K562 (cell line): ENCODE data around the gene EYA3. TPM values are rescaled to one million over a fixed set of nuclear protein-coding genes. Genes with fewer than 3 reads are reported as not detected.

Experiments
- CEBPB ChIP-seq: fragments of 450-650 bp; IDR thresholded peaks from 2 replicates; pipeline ENCODE4 v1.6.1; 2016; ENCODE audit warnings: missing genetic modification characterization, missing compliant biosample characterization
- CREBBP ChIP-seq: IDR thresholded peaks from one replicate; pipeline ENCODE4 v1.6.1; 2012; ENCODE audit warnings: low read depth, mild to moderate bottlenecking, control low read depth, inconsistent platforms, low read length
- E2F1 ChIP-seq: sonication (generic); formaldehyde crosslinking; IDR thresholded peaks from 2 replicates; pipeline ENCODE4 v1.8.1; 2023; ENCODE audit warnings: mild to moderate bottlenecking, missing genetic modification reagents, moderate library complexity
- EWSR1 ChIP-seq: fragments of 450-650 bp; IDR thresholded peaks from 2 replicates; pipeline ENCODE4 v1.6.1; 2018; ENCODE audit warnings: borderline replicate concordance, mild to moderate bottlenecking, low read depth, moderate library complexity; ENCODE audit not compliant: partially characterized antibody
- FOXA1 ChIP-seq: fragments of 450-650 bp; IDR thresholded peaks from 2 replicates; pipeline ENCODE4 v1.6.1; 2016; ENCODE audit warnings: mild to moderate bottlenecking, borderline replicate concordance
- FOXK2 ChIP-seq, 2 experiments: fragments of 450-650 bp; IDR thresholded peaks in 1 of 2; conservative IDR thresholded peaks in 1 of 2; 2 replicates each; pipeline ENCODE4 v1.6.1; 2016; ENCODE audit warnings: low read depth in 2 of 2, mild to moderate bottlenecking in 1 of 2
- ILF3 ChIP-seq: fragments of 450-650 bp; IDR thresholded peaks from 2 replicates; pipeline ENCODE4 v1.6.1; 2018; ENCODE audit warnings: antibody characterized with exemption, mild to moderate bottlenecking, moderate library complexity, borderline replicate concordance
- KAT8 ChIP-seq: fragments of 450-650 bp; IDR thresholded peaks from 2 replicates; pipeline ENCODE4 v1.6.1; 2016; ENCODE audit warnings: low read depth, mild to moderate bottlenecking
- KLF16 ChIP-seq: IDR thresholded peaks from 2 replicates; pipeline ENCODE4 v1.6.1; 2016; ENCODE audit warnings: antibody characterized with exemption
- KLF6 ChIP-seq: fragments of 250-450 bp; sonication (Bioruptor Pico); IDR thresholded peaks from 2 replicates; pipeline ENCODE4 v1.4.0; 2020; ENCODE audit warnings: mild to moderate bottlenecking, moderate library complexity, borderline replicate concordance
- MIER1 ChIP-seq: fragments of 450-650 bp; IDR thresholded peaks from 2 replicates; pipeline ENCODE4 v1.6.1; 2016; ENCODE audit warnings: antibody characterized with exemption, mild to moderate bottlenecking, low read depth
- MTA2 ChIP-seq: fragments of 450-650 bp; IDR thresholded peaks from 2 replicates; pipeline ENCODE4 v1.6.1; 2016; ENCODE audit warnings: low read depth
- OTX1 ChIP-seq: fragments of 450-650 bp; formaldehyde crosslinking; IDR thresholded peaks from 2 replicates; pipeline ENCODE4 v1.4.0; 2022; ENCODE audit warnings: mild to moderate bottlenecking
- PCBP2 ChIP-seq: fragments of 200-400 bp; formaldehyde crosslinking; IDR thresholded peaks from 2 replicates; pipeline ENCODE4 v1.6.1; 2018; ENCODE audit warnings: low read length, low read depth, mild to moderate bottlenecking, moderate library complexity; ENCODE audit not compliant: poor library complexity, severe bottlenecking
- UBTF ChIP-seq, 2 experiments: IDR thresholded peaks; 2 replicates each; pipeline ENCODE4 v1.6.1; 2012; ENCODE audit warnings: improper control_type of control experiment in 2 of 2, low read depth in 2 of 2, low read length in 2 of 2, borderline replicate concordance in 1 of 2
- ZFP1 ChIP-seq: fragments of 450-650 bp; formaldehyde crosslinking; IDR thresholded peaks from 2 replicates; pipeline ENCODE4 v1.4.0; 2020; ENCODE audit warnings: mild to moderate bottlenecking, mixed read lengths
- ZNF133 ChIP-seq: fragments of 250-450 bp; sonication (Bioruptor Pico); IDR thresholded peaks from 2 replicates; pipeline ENCODE4 v1.4.0; 2020; ENCODE audit warnings: mild to moderate bottlenecking
- ZNF24 ChIP-seq: fragments of 450-650 bp; IDR thresholded peaks from 2 replicates; pipeline ENCODE4 v1.6.1; 2016
- ZNF589 ChIP-seq: fragments of 200-800 bp; sonication (Bioruptor generic); IDR thresholded peaks from 2 replicates; pipeline ENCODE4 v1.6.1; 2016; ENCODE audit warnings: low read depth, missing genetic modification characterization, missing compliant biosample characterization
- ZNF699 ChIP-seq: fragments of 250-450 bp; sonication (Bioruptor Pico); IDR thresholded peaks from 2 replicates; pipeline ENCODE4 v1.8.0; 2021; ENCODE audit warnings: mild to moderate bottlenecking, moderate library complexity; ENCODE audit not compliant: insufficient replicate concordance
- polyA plus RNA-seq, 8 experiments: library from polyadenylated mRNA; depleted of rRNA in 4 of 8; stranded (reverse) in 5 of 8; unstranded in 3 of 8; fragments of >200 nt; fragmentation: Nextera tagmentation in 2 of 8; fragmentation: Illumina TruSeq in 1 of 8; extraction: Ambion mirVana in 2 of 8; extraction: Trizol in 1 of 8; gene quantifications; 2 replicates each; pipeline versions ENCODE4 v1.2.1 to v1.2.3, GENCODE V29; 2011 to 2014; ENCODE audit warnings: inconsistent platforms in 1 of 8, missing spikeins in 1 of 8
- total RNA-seq, 7 experiments: library from RNA; depleted of rRNA in 6 of 7; stranded (reverse); fragments of >200 nt in 6 of 7; fragmentation: Illumina TruSeq in 2 of 7; extraction: Trizol in 2 of 7; gene quantifications; 2 replicates each; pipeline versions ENCODE4 v1.2.1 to v1.2.3, GENCODE V29; 2011 to 2021; ENCODE audit warnings: low replicate concordance in 1 of 7
- TF ChIP-seq, protein P1 (sequence below): fragments of 450-650 bp; IDR thresholded peaks from 2 replicates; pipeline ENCODE4 v1.6.1; 2016; ENCODE audit warnings: missing biosample characterization, missing genetic modification characterization
- TF ChIP-seq, protein P2 (sequence below): fragments of 250-450 bp; sonication (Bioruptor Pico); IDR thresholded peaks from 2 replicates; pipeline ENCODE4 v1.8.0; 2022; ENCODE audit warnings: inconsistent platforms

The EYA3 gene
- total and polyA plus RNA-seq, 9 of the 15 experiments (the other 6 are each of a cell fraction or from before 2014, with no cell fraction given): 21.7 to 64.0 (median 43.6) TPM

DNA sequence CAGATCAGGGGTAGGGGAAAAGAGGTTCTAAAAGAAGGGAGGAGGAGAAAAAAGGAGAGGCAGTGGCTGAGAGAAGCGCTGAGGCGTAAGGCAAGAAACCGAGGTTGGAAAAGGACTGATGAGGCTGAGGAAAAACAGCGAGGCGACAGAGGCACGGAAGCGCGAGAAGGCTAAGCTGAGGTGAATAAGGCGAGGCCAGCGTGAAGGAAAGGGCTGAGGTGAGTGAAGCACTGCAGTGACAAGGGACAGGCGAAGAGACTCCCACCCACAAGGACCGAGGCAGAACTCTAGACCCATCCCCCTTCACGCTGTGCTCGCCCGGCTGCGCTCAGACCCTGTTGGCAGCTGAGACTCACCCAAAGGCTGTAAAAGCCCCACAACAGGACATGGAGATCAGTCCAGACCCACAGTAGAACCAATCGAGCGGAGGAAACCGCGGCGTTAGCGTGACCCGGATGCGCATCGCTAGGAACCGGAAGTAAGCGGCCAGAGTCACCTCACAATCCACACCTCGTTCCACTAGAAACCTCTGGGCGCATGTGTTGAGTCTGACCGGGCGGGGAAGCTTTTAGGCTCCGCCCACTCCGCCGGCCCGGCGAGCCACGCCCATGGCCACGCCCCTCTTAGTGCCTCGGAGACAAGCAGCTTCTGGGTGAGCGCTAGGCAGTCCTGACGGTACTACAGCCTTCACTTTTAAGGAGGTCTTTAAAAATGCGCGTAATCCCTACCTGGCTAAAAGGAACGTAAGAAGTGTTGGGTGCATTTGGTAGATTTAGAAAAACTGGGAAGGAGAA lies at the start of gene EYA3 (continued):
- TF ChIP-seq ZNF589 (CRISPR knock-in tag) (no peak), ZNF699 (no peak), FOXK2 (conservative IDR thresholded peaks at IDR 0.05 in 1 of 2, IDR thresholded peaks at IDR 0.05 in 1 of 2; ENCODE audit: low read depth in 2 of 2) (peak; percentile 87 to 88), ZNF24 (no peak; the same call in 1 of the 2 replicates), PCBP2 (no peak), ILF3 (no peak), OTX1 (CRISPR knock-in tag) (peak; percentile 47), KAT8 (no peak), KLF6 (CRISPR knock-in tag) (no peak), CEBPB (tag) (no peak), MTA2 (peak; percentile 71), E2F1 (CRISPR knock-in tag) (peak; percentile 49), FOXA1 (no peak), CREBBP (no peak), UBTF (IDR thresholded peaks at IDR 0.05; ENCODE audit: borderline replicate concordance in 1 of 2, low read depth in 2 of 2, low read length in 2 of 2) (no peak), ZNF133 (no peak), KLF16 (no peak), EWSR1 (no peak), MIER1 (peak; percentile 80; the same call in 1 of the 2 replicates), ZFP1 (CRISPR knock-in tag) (0 out of 2 replicates have a peak, but pooled peaks have one; percentile 40)
- TF ChIP-seq, protein P1, sequence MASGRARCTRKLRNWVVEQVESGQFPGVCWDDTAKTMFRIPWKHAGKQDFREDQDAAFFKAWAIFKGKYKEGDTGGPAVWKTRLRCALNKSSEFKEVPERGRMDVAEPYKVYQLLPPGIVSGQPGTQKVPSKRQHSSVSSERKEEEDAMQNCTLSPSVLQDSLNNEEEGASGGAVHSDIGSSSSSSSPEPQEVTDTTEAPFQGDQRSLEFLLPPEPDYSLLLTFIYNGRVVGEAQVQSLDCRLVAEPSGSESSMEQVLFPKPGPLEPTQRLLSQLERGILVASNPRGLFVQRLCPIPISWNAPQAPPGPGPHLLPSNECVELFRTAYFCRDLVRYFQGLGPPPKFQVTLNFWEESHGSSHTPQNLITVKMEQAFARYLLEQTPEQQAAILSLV (tag): no peak
- TF ChIP-seq, protein P2, sequence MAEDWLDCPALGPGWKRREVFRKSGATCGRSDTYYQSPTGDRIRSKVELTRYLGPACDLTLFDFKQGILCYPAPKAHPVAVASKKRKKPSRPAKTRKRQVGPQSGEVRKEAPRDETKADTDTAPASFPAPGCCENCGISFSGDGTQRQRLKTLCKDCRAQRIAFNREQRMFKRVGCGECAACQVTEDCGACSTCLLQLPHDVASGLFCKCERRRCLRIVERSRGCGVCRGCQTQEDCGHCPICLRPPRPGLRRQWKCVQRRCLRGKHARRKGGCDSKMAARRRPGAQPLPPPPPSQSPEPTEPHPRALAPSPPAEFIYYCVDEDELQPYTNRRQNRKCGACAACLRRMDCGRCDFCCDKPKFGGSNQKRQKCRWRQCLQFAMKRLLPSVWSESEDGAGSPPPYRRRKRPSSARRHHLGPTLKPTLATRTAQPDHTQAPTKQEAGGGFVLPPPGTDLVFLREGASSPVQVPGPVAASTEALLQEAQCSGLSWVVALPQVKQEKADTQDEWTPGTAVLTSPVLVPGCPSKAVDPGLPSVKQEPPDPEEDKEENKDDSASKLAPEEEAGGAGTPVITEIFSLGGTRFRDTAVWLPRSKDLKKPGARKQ (CRISPR knock-in tag): no peak
